Activated gamma-delta T cell treated with Interleukin-2 at 50 U/mL for 16 hours (primary cell): ENCODE measurements around the gene PDE1A.

Source experiments
- DNase-seq: peaks from one replicate; pipeline ENCODE4 v3.0.0-alpha.2; 2020

PDE1A gene

DNA sequence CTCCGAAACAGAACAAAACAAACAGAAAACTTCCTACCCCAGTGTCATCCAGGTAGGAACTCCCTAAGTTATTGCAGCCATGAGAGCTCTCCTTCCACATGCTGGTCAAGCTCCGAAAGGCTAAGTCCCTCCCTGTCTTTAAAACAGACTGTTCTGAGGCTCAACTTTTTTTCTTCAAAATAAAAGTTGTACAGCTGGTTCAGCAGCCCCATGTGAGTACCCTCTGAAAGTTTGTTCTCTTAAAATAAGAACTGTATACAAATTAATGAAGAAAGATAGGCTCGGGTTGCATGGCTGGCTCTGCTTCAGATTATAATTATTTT, at the start of gene PDE1A:
TSS of gene PDE1A (minus strand) at position 119 of the 323 bp plus-strand sequence.
- no peak for DNase-seq

DNA sequence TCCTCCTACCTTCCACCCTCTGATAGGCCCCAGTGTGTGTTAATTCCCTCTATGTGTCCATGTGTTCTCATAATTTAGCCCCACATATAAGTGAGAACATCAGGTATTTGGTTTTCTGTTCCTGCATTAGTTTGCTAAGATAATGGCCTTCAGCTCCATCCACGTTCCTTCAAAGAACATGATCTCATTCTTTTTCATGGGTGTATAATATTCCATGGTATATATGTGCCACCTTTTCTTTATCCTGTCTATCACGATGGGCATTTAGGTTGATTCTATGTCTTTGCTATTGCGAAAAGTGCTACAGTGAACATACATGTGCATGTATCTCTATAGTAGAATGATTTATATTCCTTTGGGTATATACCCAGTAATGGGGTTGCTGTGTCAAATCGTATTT, 46.8 kb upstream of the PDE1A start:
- no peak for DNase-seq

- no peak for DNase-seq
Measured at GRCh38 chr2:182463760-182464159, 36.9 kb upstream of the PDE1A start.

- no peak for DNase-seq
Measured at GRCh38 chr2:182456784-182457183, 29.9 kb upstream of the PDE1A start.

- DNase-seq: no peak
Measured at GRCh38 chr2:182452456-182452990, 25.7 kb upstream of the PDE1A start.

- DNase-seq: no peak
Measured at GRCh38 chr2:182448371-182448770, 21.5 kb upstream of the PDE1A start.

DNA sequence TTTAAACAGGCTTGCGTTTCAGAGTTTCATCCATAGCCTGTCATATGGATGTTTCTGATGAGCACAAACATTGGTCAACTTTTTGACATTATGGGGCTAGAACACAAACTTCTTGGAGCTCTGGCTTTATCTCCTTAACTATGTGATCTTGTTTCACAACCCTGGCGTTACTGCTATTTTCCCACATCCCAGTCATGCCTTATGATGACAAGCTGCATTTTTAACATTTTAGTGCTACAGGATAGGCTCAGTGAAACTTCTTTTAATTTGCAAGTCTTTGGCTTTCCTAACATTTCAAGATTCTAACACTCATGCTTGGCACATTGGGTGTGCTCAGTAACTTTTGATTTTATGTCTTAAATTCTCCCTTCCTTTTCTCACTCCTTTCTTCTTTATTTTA, 21.0 kb upstream of the PDE1A start:
- DNase-seq: no peak

DNA sequence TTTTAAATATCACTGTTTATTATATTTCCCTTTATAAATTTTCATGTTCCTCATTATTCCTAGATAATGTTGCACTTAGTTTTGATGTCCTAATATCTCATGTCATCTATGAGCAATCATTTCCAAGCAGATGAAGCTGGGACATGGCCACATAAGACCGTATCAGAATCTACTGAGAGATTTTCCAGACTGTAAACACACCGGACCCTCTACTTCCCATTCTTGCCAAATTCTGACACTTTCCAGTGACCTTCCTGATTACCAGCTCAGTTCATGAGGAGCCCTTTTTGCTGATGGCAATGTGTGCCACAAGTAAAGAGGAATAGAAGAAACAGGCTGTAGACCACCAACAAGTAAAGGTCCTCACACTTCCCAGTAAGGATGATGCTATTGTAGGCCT, 20.3 kb upstream of the PDE1A start:
- no peak for DNase-seq

DNA sequence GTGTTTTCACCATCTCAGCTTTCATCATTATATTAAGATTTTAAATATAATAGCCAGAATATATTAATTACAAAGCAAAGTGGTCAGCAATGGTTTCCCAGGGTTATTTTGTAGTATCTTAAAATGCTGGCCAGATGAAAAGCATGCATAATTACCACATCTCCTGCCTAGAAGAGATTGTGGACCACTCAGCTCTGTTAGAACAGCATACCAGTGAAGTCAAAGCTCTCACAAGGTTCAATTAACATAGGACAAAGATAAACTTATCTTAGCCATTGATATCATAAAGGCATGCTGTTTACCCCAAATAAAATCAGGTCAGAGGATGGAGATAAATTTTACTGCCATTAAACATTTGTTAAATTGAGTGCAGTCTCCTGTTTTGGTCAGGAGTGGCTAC, 19.3 kb upstream of the PDE1A start:
- DNase-seq: no peak

GRCh38 chr2:182445391-182445965, 18.6 kb upstream of the PDE1A start:
- DNase-seq: no peak

DNA sequence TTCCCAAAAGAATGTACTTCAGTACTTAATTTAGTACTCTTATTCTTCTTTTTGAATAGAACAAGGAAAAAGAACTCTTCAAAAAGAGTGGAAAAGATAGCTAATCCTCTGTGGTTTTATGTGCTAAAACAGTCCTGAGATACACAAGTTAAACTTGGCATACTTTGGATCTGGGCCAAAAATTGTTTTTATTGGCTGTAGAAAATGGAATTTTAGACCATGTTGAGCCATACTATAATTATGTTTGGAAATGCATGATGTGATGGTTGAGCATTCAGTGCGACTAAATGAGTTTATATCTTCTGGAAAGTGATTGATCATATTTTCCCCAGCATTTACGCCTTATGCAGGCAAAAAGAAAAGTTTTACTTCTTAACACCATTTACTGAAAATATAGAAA, 18.0 kb upstream of the PDE1A start:
- no peak for DNase-seq

DNA sequence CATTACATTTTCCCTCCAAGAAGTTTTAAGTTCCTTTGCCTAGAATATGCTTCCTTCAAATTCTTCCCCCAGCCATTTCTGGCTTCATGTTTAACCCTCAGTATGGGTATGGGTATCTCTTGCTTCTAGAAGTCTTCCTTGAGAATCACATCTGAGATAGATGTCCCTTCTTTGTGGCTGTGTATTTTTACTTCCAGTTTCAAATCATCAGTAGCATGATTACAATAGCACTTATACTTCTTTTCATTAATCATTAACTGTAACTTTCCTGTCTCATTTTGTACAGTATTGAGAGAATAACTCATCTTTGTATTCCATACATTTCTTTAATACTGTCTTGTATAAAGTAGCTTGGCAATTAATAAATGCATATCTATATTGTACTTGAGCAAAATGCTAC, 17.3 kb upstream of the PDE1A start:
- no peak for DNase-seq

DNA sequence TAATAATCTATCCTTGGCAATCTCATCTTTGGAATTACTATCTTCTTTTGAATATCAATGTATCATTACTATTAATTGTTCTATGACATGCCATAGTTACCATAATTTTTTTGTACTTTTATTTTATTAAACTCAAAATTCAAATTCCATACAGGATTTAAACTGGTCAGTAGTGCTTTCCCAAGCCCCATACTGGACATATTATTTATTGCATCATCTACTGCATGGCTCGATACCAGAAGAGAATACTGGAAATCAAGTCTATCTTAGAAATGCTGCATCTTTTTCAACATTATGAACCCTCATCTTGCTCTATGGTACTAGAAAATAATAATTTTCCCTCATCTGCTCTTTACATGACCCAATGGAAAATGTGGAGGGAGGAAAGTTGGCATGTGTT, 9.4 kb upstream of the PDE1A start:
- DNase-seq: no peak

DNA sequence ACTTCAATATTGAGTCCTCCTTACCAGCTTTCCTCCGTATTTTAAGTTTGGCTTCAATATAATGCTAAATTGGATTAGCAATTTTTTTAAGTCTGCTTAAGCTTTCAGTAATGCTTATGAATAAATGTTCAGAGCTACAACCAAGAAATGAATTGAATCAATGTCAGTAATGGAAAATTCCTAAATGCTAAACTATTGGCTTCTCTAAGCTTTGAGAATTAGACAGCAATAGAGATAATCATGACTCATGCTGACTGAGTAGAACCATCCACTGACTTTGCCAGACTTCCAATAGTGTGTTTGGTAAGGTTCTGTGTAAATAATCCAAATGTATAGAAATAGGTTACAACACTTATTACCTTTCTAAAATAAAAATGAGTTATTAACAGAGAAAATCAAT, 8.9 kb upstream of the PDE1A start:
- no peak for DNase-seq

- no peak for DNase-seq
Measured at GRCh38 chr2:182432051-182432450, 5.2 kb upstream of the PDE1A start.

GRCh38 chr2:182428476-182428875, 1.6 kb upstream of the PDE1A start:
- no peak for DNase-seq

GRCh38 chr2:182426082-182426917, 536 bp downstream of the PDE1A start:
- no peak for DNase-seq

DNA sequence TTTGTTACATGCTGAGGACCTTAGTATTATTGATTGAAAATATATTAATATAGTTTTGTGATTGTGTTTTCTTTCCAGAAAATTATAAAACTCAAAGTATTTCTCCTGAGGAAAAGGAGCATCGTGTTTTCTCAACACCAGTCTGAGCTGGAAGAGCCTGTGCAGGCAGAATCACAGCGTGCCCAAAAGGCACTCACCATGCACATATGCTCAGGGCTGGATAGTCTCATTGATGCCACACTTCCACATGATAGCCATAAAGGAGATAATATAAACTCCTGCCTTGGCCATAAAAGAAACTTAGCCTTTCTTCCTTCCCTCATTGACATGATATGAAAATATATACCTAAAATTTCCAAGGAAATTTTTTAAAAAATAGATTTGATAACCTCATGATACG, 4.0 kb downstream of the PDE1A start:
- DNase-seq: no peak

GRCh38 chr2:182420669-182421068, 6.2 kb downstream of the PDE1A start:
- no peak for DNase-seq

- DNase-seq: no peak
Measured at GRCh38 chr2:182416861-182417260, 10.0 kb downstream of the PDE1A start.

DNA sequence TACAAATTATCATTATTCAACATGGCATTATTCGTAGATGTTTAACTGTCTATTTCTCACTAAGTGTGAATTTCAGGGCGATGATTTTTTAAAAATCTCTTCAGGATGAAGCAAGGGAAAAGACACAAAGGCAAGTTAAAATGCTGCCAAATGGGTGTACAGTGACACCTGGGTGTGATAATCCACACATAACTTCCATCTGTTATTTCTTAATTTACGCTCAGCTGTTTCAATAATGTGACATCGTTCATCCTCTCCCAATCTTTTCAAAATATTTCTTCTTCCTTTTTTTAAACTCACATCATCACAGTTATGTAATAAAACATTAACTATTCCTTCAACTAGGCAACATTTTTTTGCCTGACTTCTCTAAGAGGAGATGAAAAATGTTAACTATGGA, 10.6 kb downstream of the PDE1A start:
- DNase-seq: no peak

DNA sequence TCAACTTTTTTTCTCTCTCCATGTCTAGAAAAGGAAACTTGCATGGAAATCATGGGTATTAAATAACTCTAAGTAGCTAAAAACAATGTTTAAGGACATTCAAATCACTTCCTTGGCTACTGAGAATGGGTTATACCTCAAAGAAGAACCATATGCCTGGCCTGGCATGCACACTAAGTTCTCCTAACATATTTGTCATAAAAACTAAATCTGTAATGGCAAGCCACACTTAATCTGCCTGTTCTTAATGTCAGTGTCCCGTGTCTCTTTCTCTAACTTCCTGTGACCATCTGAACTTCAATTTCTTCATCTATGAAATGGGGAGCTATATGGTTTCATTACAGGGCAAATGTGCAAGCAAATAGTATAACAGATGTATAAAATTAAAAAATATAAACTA, 11.1 kb downstream of the PDE1A start:
- DNase-seq: no peak

GRCh38 chr2:182412858-182413257, 14.0 kb downstream of the PDE1A start:
- no peak for DNase-seq

DNA sequence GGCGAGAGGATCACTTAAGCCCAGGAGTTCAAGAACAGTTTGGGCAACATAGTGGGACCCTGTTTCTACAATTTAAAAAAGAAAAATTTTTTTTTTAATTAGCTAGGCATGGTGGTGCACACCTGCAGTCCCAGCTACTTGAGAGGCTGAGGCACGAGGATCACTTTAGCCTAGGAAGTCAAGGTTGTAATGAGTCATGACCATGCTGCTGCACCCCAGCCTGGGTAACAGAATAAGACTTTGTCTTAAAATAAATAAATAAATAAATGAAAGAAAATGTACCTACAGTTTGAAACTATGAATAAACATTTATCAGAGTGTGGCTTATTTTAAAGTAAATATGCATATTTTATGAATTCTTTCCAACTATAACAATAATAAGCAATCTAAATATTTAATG, 16.7 kb downstream of the PDE1A start:
- no peak for DNase-seq

GRCh38 chr2:182406221-182406620, 20.6 kb downstream of the PDE1A start:
- DNase-seq: no peak
